Stomach (tissue), 4 donors: ENCODE results near the gene CRADD.

Source experiments
- POLR2A ChIP-seq, 4 donors: fragments of 450-650 bp; IDR thresholded peaks; one replicate each; pipeline ENCODE4 v1.6.1; 2016; ENCODE audit warnings: antibody characterized with exemption in 4 of 4, control low read depth in 2 of 4, mild to moderate bottlenecking in 1 of 4, moderate library complexity in 1 of 4
- POLR2AphosphoS5 ChIP-seq, 3 donors: sonication (generic); formaldehyde crosslinking; IDR thresholded peaks; one replicate each; pipeline ENCODE4 v1.6.1; 2016; ENCODE audit warnings: antibody characterized with exemption in 3 of 3
- TF ChIP-seq, protein P1 (sequence below), 7 experiments: fragments of 450-650 bp in 4 of 7; fragments of 200-600 bp in 3 of 7; sonication (generic) in 3 of 7; IDR thresholded peaks; one replicate each; pipeline ENCODE4 v1.5.1; 2016 to 2019; ENCODE audit warnings: antibody characterized with exemption in 7 of 7, control low read depth in 2 of 7, mild to moderate bottlenecking in 1 of 7

GRCh38 chr12:93880853-93881522, 203.8 kb downstream of the CRADD start:
- TF ChIP-seq, protein P1, sequence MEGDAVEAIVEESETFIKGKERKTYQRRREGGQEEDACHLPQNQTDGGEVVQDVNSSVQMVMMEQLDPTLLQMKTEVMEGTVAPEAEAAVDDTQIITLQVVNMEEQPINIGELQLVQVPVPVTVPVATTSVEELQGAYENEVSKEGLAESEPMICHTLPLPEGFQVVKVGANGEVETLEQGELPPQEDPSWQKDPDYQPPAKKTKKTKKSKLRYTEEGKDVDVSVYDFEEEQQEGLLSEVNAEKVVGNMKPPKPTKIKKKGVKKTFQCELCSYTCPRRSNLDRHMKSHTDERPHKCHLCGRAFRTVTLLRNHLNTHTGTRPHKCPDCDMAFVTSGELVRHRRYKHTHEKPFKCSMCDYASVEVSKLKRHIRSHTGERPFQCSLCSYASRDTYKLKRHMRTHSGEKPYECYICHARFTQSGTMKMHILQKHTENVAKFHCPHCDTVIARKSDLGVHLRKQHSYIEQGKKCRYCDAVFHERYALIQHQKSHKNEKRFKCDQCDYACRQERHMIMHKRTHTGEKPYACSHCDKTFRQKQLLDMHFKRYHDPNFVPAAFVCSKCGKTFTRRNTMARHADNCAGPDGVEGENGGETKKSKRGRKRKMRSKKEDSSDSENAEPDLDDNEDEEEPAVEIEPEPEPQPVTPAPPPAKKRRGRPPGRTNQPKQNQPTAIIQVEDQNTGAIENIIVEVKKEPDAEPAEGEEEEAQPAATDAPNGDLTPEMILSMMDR (IDR thresholded peaks at IDR 0.05), result no peak
- TF ChIP-seq POLR2AphosphoS5 (IDR thresholded peaks at IDR 0.05) (no peak), POLR2A (IDR thresholded peaks at IDR 0.05) (no peak)
